LNCAP (cell line): ENCODE data around the gene GNG3.

Experiments
- TF ChIP-seq, protein P1 (sequence below): fragments of 450-650 bp; IDR thresholded peaks from 2 replicates; pipeline ENCODE4 v1.5.1; 2017; ENCODE audit warnings: mild to moderate bottlenecking

The GNG3 gene

DNA sequence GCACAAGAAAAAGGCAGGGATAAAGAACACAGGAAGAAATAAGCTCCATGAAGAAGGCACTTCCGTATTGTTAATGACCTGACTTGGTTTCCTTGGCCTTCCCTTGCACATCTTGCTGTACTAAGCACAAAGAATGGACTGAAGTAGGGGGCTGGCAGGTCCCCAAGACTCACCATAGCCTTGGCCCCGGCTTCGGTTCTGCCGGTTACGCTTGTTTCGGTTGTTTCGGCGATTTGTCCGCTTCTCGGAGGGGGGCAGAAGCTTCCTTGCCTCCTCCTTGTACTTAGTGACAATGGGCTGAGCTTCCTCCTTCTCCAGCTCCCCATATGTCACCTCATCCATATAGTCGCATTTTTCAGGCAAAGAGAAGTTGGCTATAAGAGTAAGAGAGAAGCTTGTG, 9.3 kb downstream of the GNG3 start:
- TF ChIP-seq, protein P1, sequence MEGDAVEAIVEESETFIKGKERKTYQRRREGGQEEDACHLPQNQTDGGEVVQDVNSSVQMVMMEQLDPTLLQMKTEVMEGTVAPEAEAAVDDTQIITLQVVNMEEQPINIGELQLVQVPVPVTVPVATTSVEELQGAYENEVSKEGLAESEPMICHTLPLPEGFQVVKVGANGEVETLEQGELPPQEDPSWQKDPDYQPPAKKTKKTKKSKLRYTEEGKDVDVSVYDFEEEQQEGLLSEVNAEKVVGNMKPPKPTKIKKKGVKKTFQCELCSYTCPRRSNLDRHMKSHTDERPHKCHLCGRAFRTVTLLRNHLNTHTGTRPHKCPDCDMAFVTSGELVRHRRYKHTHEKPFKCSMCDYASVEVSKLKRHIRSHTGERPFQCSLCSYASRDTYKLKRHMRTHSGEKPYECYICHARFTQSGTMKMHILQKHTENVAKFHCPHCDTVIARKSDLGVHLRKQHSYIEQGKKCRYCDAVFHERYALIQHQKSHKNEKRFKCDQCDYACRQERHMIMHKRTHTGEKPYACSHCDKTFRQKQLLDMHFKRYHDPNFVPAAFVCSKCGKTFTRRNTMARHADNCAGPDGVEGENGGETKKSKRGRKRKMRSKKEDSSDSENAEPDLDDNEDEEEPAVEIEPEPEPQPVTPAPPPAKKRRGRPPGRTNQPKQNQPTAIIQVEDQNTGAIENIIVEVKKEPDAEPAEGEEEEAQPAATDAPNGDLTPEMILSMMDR: no peak

DNA sequence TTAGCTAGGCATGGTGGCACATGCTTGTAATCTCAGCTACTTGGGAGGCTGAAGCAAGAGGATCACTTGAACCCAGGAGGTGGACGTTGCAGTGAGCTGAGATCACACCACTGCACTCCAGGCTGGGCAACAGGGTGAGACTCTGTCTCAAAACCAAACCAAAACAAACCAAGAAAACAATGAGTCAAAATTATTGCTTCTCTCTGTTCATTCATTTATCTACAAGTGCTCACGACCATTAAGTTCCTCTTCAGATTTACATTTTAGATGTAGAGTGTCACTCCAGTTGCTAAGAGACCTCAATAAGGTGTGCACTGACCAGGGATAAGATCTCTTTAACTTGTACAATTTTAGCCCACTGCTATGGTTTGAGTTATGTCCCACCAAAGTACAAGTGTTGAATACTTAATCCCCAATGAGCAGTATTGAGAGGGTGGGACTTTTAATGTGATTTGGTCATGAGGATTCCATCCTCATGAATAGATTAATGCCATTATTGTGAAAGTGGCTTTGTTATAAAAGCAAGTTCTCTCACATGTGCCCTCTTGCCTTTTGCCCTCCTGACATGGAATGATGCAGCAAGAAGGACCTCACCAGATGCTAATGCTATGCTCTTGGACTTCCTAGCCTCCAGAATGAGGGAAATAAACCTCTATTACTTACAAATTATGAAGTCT, 12.0 kb downstream of the GNG3 start:
- TF ChIP-seq, protein P1: no peak

DNA sequence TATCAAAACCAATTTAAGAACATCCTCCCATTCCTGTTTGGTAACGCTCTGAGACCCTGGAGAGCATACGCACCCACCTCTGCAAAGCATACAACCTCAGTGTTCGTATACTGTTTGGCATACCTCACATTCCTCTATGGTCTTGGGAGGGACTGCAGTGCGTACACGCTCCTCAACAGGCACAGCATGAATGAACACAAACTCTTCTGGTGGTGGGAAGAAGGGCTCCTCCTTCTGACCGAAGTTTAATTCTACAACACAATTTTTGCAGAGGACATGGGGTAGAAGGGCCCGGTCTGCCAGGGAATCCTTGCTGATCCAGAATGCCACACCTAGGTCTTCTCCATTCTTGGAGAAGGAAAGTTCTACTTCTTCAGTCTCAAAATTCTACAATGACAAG, 14.5 kb downstream of the GNG3 start:
- TF ChIP-seq, protein P1: no peak

DNA sequence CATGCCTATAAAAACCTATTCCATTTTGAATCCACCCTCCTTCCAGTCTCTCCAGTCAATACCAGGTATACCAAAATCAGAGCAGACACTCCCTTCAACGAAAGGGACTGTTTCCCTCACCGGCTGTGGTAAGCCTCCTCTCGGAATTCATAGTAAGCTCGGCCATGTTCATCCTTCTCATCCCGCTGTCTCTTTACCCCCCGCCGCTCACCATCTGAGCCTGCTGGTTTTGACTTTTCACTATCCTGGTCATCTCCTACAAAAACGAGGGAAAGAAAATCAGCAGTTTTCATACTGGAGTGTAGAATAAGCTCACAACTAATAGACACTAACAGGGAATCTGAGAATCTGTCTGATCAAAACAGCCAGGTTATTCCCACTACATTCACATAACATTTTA, 16.7 kb downstream of the GNG3 start:
- TF ChIP-seq, protein P1: no peak

DNA sequence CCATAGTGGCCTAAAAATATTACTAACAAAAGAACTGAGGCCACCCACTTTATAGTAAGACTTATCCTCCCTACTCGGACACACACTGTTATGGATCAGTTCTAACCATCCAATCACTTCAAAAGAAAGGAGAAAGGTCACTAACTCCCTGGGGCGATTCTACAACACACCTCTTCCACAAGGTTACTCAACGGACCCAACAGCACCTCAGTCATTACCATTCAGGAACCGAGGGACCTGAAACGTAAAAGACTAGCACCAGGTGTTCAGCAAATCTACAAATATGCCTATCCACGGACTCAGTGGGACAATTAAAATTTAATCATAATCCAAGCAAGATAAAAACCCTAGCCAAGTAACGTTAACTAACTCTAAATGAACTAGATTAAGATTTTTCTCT, 18.2 kb downstream of the GNG3 start:
- TF ChIP-seq, protein P1: no peak

DNA sequence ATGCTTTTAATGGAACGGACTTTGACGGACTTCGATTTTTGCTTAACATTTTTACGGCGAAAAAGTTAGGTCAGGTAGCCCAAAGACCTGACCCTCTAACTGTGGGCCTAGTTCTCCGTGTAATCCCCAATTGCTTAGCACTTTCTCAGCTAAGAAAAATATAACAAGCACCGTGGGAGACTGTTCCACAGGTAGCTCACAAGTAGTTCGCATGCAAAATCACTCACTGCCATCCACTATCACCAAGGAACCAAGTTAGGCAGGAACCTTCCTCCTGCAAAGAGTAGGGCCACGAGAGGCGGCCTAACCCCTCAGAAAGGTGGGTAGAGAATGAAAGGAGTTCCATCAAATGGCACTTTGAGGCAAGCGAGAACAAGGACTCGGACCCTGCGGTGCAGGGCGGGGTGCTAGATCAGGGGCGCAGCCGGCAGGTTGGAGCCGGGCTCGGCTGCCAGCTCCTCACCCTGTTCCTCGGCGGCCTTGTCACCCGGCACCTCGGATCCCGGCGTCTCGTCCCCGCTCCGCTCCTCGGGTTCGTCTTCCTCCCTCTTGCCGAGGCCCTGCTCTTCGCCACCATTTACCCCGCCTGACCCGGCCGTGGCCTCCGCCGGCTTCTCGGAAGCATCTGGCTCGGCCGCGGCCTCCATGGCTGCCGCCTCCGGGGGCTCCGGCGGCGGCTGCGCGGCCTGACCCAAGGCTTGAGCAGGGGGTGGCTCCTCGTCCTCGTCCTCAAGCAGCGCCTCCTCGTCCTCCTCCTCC, 18.9 kb downstream of the GNG3 start:
- TF ChIP-seq, protein P1: no peak

DNA sequence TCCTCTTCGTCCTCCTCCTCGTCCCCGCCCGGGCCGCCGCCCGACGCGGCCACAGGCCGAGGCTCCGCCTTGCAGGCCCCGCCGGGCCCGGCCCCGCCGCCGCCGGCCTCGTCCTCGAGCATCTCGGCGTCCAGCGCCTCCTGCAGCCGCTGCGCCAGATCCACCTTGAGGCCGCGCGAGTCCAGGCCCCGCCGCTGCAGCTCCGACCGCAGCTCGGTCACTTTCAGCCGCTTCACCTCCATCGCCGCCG, 19.4 kb downstream of the GNG3 start:
- TF ChIP-seq, protein P1: no peak
